ENCODE results near the gene GALNT13.

GALNT13 gene

GRCh38 chr2:154231021-154231420, 359.3 kb downstream of the GALNT13 start:
- no peak for DNase-seq

DNA sequence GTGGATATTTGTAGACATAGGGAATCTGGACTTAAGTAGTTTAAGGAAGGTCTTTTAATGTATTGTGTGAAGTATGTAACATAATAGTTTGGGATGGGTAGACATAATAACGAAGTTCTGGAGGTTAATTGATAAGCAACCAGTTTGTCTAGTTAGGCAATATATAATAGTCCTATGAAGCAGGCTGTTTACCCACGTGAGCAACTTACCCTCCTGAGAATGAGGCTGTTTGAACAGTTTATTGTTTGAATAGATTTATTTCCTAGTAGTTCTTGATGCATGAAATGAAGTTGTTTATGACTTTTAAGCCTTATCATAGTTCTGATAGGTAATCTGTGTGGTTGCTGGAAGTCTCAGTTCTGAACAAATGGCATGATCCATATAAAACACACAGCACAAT, 361.5 kb downstream of the GALNT13 start:
- no peak for DNase-seq

DNA sequence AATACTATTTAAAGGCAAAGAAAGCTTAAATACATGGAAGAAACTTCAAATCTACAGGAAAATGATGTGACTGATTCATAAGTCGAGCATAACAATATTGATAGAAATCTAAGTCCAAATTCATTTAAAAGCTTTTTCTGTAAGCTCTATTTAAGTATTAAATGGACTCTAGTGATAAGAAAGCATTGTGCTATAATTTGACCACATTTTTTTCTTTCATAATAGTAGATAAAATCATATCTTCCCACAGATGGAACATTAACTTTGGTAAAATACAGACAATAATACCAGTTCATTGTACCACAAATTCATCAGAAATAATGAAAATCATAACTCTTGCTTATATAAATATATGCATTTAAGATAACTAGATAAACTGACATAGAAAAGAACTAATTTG, 366.5 kb downstream of the GALNT13 start:
- no peak for DNase-seq

GRCh38 chr2:154240316-154240715, 368.6 kb downstream of the GALNT13 start:
- no peak for DNase-seq

GRCh38 chr2:154240921-154241379, 369.2 kb downstream of the GALNT13 start:
- DNase-seq = no peak

GRCh38 chr2:154242687-154243086, 371.0 kb downstream of the GALNT13 start:
- DNase-seq = no peak

DNA sequence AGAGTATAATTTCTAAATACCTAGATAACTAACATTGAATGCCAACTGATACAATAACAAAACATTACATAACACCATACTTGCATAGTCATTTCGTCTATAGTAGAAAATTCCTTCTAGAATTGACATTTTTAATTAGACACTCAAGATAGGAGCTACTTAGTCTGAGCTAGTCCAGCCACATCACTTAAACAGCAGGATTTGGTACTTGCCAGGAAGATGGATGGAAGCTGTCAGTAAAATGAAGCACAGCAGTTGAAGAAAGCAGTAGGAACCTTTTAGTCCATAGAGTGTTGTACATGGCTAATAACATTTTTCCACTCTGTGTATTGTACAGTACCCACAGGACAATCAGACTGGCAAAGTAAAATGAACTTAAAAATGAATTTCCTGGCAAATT, 372.0 kb downstream of the GALNT13 start:
- DNase-seq = no peak

GRCh38 chr2:154244932-154245331, 373.2 kb downstream of the GALNT13 start:
- DNase-seq = no peak

- no peak for DNase-seq
Observed at GRCh38 chr2:154247503-154247902, 375.8 kb downstream of the GALNT13 start.

- no peak for DNase-seq
Observed at GRCh38 chr2:154256136-154256535, 384.4 kb downstream of the GALNT13 start.

DNA sequence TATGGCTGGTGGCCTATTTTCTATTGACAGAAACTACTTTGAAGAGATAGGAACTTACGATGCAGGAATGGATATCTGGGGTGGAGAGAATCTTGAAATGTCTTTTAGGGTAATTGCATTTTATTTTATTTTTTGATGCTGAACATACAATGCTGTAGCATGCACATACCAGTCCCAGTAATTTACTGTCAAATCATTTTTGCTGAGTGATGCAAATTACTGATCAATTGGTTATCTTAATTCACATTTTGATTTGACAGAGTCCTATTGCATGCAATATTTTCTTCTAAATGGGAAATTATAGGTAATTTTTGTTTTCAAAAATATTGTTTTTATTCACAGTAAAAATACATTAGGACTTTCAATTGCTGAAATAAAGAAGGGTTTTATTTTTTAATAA, 387.3 kb downstream of the GALNT13 start:
- no peak for DNase-seq

GRCh38 chr2:154261473-154262027, 389.8 kb downstream of the GALNT13 start:
- no peak for DNase-seq

- DNase-seq = no peak
Observed at GRCh38 chr2:154263206-154263605, 391.5 kb downstream of the GALNT13 start.

- DNase-seq = no peak
Observed at GRCh38 chr2:154264024-154264423, 392.3 kb downstream of the GALNT13 start.

DNA sequence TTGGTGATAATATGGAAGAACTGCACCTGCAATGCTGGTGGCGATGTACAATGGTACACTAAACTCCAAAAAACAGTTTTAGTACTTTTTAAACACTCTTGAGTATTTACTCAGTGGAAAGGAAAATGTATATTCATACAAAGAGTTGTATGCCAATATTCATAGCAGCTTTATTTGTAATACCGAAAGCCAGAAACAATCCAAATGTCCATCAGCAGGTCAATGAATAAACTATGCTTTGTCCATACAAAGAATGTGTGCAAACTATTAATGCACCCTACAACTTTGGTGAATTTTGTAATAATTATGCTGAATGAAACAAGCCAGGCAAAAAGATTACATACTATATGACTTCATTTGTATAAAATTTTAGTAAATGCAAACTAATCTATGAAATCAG, 396.3 kb downstream of the GALNT13 start:
- no peak for DNase-seq

GRCh38 chr2:154280543-154280942, 408.8 kb downstream of the GALNT13 start:
- no peak for DNase-seq

GRCh38 chr2:154289870-154290269, 418.1 kb downstream of the GALNT13 start:
- DNase-seq = no peak

DNA sequence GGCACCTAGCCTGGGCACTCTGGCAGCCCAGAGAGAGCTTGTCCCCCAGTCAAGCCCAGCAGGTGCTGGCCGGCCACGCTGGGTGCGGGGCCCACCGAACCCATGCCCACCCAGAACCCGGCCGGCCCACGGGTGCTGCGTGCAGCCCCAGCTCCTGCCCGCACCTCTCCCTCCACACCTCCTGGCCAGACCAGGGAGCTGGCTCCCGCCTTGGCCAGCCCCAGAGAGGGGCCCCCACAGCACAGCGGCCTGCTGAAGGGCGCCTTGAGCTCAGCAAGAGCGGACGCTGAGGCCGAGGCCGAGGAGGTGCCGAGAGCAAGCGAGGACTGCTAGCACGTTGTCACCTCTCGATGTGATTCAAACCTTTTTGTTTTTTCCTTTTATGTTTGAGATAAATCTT, 419.8 kb downstream of the GALNT13 start:
- no peak for DNase-seq

GRCh38 chr2:154291927-154292326, 420.2 kb downstream of the GALNT13 start:
- DNase-seq = no peak

DNA sequence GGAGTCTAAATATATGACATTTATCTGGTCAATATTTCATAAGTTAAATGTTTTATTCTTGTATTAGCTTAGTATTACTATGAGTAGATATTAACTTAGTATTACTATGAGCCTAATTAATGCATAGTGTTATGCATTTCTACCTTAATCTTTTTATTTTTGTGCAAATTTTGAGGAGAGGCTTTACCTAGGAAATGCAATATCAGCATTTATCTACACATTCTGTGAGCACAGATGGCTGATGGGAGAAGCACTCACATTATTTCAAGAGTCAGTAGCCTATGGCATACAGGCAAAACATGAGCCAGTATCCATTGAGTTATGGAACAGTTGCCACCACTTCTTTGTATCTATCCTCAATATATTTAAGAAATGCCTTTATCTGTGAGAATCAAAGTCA, 422.1 kb downstream of the GALNT13 start:
- DNase-seq = no peak

DNA sequence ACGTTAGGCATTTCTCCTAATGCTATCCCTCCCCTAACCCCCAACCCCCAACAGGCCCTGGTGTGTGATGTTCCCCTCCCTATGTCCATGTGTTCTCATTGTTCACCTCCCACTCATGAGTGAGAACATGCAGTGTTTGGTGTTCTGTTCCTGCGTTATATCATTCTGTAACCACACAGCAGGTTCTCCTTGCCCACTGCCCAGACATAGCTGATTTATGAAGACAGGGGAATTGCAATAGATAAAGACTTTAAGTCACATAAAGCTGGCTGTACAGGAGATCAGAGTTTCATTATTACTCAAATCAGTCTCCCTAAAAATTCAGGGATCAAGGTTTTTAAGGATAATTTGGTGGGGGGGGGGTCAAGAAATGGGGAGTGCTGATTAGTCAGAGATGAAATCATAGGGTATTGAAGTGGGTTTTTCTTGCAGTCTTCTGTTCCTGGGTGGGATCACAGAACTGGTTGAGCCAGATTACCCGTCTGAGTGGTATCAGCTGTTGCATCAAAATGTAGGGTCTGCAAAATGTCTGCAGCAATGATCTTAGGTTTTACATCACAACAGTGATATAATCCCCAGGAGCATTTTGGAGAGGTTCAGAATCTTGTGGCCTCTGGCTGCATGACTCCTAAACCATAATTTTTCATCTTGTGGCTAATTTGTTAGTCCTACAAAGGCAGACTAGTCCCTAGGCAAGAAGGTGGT, 434.7 kb downstream of the GALNT13 start:
- DNase-seq = no peak

DNA sequence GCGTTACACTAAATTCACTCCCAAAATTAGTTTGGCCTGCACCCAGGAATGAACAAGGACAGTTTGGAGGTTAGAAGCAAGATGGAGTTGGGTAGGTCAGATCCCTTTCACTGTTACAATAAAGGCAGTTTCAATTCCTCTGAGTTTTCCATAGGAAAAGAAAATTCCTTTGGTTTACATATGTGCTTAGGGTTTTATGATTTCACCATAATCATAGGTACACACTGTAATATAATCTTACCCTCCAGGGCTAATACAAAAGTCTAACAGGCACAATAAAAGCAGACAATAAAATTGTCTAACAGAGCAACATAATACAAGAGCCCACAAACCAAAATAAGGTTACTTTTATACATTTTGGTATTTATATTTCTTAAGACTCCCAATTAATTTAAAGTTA, 435.3 kb downstream of the GALNT13 start:
- DNase-seq = no peak

DNA sequence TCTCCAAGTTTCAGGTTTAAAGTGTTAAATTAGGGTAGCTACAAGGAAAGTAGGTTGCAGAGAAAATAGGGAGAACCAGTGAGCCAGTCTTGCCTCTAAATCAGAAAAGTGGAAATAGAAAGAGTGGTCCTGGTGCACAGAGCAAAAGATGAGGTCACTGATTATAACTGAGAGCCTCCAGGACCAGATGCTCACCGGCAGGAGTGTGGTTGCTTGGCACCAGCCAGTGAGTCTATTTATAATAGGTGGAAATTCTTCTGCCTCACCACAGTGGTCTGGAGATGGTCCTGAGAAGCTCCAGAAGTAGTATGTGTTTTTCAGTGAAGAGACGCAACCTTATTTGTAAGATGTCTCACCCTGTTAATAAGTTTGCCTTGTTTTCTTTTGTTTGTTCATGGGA, 452.9 kb downstream of the GALNT13 start:
- no peak for DNase-seq

DNA sequence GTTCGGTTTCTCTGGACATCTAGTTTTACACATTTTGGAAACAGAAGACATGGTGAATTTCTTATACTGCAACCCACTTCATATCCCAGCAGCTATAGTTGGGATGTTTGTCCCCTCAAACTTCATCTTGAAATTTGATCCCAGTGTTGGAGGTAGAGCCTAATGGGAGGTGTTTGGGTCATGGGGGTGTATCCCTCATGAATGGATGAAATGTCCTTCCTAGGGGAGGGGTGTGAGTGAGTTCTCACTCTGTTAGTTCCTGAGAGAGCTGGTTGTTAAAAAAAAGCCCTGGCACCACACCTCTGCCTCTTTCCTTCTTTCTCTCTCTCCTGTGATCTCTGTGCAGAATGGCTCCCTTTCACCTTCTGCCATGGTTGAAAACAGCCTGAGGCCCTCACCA, 457.8 kb downstream of the GALNT13 start:
- DNase-seq = no peak

DNA sequence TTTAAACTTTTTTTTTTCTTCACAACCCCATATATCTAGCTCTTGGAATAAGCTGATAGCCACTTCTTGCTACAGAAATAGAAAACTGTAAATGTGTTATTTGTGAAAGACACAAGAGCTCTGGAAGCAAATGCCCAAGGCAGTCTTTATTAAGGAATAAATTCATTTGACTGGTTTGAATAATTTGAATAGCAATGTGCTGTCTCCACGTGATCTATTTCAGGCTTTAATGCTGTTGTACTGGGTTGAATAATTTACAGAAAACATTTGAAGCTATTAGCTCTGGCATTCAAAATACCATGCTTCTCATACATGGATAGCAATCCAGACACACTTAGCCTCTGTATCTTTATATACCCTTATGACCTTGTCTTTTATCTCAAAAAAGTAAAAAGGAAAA, 460.1 kb downstream of the GALNT13 start:
- no peak for DNase-seq

All from stimulated activated CD4-positive, alpha-beta T cell treated with anti-CD3 and anti-CD28 coated beads, Interleukin-4, amount 100 ng/mL, for 24 hours (primary cell).